Vagina (tissue), 2 donors: Measurements from ENCODE around the gene PIK3CB.

Source experiments
- POLR2A ChIP-seq, 2 donors: fragments of 450-650 bp; IDR thresholded peaks; one replicate each; pipeline ENCODE4 v1.6.1; 2017; ENCODE audit warnings: antibody characterized with exemption in 2 of 2, mild to moderate bottlenecking in 2 of 2, moderate library complexity in 2 of 2
- POLR2AphosphoS5 ChIP-seq, 2 donors: sonication (generic); formaldehyde crosslinking; IDR thresholded peaks; one replicate each; pipeline ENCODE4 v1.9.0; 2017; ENCODE audit warnings: antibody characterized with exemption in 2 of 2, mild to moderate bottlenecking in 2 of 2, low read depth in 1 of 2; ENCODE audit not compliant: insufficient read depth in 1 of 2
- TF ChIP-seq, protein P1 (sequence below), 3 experiments: fragments of 450-650 bp in 2 of 3; fragments of 200-600 bp in 1 of 3; sonication (generic) in 1 of 3; IDR thresholded peaks; one replicate each; pipeline ENCODE4 v1.5.1; 2017 to 2019; ENCODE audit warnings: antibody characterized with exemption in 3 of 3, mild to moderate bottlenecking in 2 of 3, moderate library complexity in 2 of 3

DNA sequence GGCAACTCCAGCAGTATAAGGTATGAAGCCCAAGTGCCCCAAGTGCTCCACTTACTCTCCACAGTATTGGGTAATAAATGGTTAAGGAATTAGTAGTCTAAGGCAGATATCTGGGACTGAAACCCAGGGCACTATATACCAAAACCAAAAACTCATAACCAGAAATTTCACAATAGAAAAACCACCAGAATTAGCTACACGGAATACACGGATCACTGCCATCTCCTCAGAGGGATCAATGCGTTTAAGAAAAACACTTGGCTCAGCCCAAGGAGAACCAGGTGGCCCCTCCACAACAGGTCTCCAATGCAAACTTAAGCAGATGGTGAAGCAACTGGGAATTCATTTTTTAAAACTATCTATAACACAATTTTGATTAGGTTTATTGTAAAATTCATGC is 142.6 kb downstream of the PIK3CB start:
- TF ChIP-seq, protein P1, sequence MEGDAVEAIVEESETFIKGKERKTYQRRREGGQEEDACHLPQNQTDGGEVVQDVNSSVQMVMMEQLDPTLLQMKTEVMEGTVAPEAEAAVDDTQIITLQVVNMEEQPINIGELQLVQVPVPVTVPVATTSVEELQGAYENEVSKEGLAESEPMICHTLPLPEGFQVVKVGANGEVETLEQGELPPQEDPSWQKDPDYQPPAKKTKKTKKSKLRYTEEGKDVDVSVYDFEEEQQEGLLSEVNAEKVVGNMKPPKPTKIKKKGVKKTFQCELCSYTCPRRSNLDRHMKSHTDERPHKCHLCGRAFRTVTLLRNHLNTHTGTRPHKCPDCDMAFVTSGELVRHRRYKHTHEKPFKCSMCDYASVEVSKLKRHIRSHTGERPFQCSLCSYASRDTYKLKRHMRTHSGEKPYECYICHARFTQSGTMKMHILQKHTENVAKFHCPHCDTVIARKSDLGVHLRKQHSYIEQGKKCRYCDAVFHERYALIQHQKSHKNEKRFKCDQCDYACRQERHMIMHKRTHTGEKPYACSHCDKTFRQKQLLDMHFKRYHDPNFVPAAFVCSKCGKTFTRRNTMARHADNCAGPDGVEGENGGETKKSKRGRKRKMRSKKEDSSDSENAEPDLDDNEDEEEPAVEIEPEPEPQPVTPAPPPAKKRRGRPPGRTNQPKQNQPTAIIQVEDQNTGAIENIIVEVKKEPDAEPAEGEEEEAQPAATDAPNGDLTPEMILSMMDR (IDR thresholded peaks at IDR 0.05) = no peak
- TF ChIP-seq POLR2AphosphoS5 (IDR thresholded peaks at IDR 0.05; ENCODE audit: insufficient read depth in 1 of 2, low read depth in 1 of 2) (no peak), POLR2A (IDR thresholded peaks at IDR 0.05) (no peak)
